Stimulated activated CD8-positive, alpha-beta memory T cell treated with anti-CD3 and anti-CD28 coated beads, Interleukin-7, amount 100 ng/mL, for 4 hours (primary cell): ENCODE results near the gene C14orf180.

ENCODE experiments used
- DNase-seq, 2 donors: peaks; one replicate each; pipeline ENCODE4 v3.0.0-alpha.2; 2020; ENCODE audit warnings: low read depth in 2 of 2

C14orf180 gene

DNA sequence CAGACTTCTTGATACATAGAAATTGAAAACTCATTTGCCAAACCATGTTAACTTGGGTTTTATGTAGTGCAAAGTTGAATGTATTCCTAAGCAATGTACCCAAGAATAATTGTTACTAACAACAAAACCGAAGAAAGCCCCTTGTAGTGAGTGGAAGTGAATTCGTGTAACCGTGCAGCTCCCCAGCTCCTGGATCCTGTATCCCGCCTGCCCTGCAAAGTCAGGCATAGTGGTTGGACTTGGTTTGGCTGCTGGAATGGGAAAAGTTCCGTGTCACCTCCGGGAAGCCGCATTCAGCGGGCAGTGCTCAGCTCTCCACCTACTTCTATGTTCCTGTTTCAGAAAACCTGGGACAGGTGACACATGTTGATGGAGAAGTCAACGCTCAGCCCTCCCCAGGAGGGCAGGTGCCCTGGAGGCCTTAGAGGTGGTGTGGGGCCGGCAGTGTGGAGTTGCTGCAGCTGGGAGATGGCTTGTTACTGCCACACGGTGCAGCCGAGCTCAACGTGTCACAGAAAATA is 29.2 kb upstream of the C14orf180 start:
- DNase-seq, result no peak

GRCh38 chr14:104550861-104551728 is 28.5 kb upstream of the C14orf180 start:
- DNase-seq, result no peak

- no peak for DNase-seq
These were observed 27.5 kb upstream of the C14orf180 start for GRCh38 chr14:104551851-104552737.

DNA sequence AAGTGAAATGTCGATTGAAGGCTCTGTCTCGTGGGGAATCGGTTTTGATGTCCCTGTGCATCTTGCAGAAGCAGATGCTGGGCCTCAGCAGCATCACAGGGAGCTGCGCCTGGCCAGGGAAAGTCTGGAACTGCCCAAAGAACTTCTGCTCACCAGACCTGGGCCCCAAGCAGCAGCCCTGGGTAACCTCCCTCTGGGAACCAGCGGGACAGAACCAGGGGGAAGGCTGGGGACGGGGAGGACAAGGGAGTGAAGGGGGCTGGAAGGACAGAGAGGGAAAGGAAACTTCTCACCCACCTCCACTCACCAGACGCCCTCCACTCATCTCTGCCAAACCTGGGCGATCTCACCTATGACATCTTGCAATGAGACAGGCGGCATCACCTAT is 26.8 kb upstream of the C14orf180 start:
- no peak for DNase-seq

DNA sequence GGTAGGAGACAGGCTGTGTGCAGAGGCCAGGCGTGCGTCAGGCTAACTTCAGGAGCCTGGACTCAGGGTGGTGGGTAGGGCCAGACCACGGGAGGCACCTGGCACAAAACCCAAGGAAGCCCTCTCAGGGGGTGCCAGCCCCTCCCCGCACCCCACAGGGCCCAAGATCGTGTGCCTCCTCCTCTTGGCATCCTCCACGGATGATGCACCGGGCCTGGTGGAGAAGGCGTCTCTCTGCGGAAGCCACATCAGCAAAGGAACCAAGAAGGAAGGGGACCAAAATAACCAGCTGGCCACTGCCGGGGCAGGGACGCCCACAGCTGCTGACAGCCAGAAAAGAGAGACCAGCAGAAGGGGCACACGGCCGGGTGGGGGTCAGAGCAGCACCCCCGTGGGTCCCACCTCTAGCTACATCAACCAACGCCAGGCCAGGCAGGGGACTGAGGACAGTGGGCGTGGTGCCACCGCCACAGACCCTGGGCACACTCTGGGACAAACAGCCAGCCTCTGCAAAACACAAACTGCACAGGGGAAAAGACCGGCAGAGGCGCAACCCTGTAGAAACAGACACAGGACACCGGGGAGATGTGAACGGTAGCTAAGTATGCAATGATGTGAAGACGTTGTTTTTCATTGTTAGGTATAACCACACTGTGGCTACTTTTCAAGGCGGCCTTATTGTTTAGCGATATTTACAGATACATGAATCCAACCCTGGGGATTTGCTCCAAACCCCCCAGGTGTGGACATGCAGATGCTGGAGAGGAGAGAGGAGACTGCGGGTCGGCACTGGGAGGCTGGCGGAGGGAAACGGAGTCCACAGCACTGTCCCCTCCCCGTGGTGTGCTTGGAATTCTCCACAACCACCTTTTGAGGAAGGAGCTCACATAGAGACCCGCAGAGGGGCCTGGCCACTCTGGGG is 26.1 kb upstream of the C14orf180 start:
- DNase-seq, result no peak

DNA sequence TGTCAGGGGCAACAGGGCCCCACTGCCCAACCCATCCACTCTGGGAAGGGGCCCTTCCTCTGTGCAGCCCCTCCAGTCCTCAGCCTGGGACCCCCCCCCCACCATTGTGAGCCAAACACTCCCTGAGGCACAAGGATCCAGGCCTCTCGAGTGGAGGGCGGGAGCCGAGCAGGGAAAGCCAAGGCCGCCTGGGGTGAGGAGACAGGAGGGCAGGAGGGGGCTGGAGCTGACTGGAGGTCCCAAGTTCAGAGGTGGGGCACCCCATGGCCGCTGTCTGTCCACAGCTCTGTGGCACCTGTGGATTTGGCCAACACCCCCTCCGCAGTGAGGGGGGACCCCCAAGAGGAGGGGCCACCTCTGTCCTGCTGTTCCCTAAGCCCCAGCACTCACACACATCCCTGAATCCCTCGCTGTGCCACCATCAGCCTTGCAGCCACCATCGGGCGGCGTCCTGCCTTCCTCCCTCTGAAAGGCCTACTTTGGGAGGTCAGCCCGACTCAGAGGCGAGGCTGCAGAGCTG is 25.4 kb upstream of the C14orf180 start:
- no peak for DNase-seq

GRCh38 chr14:104554608-104555429 is 24.7 kb upstream of the C14orf180 start:
- no peak for DNase-seq

DNA sequence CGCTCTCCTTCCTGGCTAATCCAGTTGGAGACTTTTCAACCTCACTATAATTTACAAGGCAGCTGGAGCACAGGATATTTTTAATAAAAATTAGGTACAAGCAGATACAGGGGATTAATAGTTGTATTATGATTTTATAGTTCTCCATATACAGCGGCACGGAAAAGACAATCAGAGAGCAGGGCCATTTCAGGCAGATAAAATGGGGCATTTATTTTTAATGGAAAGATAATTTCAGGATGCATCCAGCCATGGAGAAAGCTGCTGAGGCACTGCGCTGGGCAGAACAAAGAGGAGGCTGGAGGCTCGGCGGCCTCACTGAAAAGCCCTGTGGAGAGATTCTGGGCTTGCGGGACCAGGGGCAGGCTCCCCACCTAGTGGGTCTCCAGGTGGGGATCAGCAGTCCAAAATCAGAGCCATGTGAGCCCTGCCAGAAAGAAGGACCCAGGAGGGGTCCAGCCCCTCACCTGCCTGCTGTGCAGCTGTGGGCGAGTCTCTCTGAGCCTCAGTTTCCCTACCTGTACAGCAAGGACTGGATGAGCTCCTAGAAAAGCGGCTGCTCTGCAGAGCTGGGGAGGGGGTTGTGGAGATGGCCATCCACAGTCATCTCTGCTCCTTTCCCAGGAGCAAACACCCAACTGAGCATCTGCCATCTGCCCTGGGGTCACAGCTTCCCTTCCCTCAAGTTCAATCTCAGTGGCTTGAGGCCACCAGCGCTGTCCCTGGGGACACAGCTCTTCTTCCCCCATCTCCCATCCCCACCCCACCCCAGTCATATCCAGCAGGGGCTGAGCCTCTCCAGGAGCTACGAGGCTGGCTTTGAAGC is 23.9 kb upstream of the C14orf180 start:
- no peak for DNase-seq

DNA sequence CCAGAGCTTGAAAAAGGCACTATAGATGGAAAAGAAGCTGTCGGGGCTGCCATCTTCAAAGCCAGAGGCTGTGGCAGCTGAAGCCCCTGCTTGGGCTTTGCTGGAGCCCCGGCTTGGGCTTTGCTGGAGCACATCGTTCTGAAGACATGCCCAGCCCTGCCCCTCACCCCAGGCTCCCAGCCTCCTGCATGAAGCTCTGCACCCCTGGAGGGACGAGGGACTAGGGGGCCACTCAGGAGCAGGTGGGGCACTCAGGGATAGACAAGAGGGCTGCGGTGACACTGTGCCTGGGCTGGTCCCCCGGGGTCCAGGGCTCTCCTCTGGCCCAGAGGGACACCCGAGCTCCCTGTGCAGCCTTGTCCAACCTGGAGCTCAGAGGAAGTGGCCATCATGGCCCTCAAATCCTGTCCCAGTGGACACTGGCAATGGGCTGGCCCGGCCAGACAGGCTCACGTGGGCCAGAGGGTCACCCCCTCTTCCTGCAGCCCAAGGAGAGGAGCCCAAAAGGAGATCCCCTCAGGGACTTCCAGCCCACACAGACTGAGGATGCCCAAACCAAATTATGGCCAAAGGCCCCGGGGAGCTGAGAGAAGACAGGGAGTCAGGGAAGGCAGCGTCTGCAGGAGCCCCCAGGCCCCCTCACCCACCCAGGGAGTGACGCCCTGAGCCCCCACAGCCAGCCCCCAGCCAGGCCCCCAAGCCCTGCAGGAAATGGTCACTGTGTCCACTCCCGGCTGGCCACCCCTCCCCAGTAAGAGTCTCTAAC is 23.1 kb upstream of the C14orf180 start:
- DNase-seq, result no peak

GRCh38 chr14:104557086-104557485 is 22.5 kb upstream of the C14orf180 start:
- DNase-seq, result no peak

DNA sequence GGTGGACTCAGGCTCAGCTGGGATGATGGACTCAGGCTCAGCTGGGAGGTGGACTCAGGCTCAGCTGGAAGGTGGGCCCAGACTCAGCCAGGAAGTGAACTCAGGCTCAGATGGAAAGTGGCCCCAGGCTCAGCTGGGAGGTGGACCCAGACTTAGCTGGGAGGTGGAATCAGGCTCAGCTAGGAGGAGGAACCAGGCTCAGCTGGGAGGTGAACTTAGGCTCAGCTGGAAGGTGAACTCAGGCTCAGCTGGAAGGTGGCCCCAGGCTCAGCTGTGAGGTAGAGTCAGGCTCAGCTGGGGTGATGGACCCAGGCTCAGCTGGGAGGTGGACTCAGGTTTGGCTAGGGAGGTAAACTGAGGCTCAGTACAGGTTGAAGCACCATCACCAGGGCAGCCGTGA is 21.8 kb upstream of the C14orf180 start:
- no peak for DNase-seq

- no peak for DNase-seq
These were observed 21.1 kb upstream of the C14orf180 start for GRCh38 chr14:104558231-104559027.

- DNase-seq, result no peak
These were observed 20.3 kb upstream of the C14orf180 start for GRCh38 chr14:104559028-104559803.

- no peak for DNase-seq
These were observed 19.6 kb upstream of the C14orf180 start for GRCh38 chr14:104559804-104560585.

- DNase-seq, result no peak
These were observed 19.0 kb upstream of the C14orf180 start for GRCh38 chr14:104560586-104560945.

DNA sequence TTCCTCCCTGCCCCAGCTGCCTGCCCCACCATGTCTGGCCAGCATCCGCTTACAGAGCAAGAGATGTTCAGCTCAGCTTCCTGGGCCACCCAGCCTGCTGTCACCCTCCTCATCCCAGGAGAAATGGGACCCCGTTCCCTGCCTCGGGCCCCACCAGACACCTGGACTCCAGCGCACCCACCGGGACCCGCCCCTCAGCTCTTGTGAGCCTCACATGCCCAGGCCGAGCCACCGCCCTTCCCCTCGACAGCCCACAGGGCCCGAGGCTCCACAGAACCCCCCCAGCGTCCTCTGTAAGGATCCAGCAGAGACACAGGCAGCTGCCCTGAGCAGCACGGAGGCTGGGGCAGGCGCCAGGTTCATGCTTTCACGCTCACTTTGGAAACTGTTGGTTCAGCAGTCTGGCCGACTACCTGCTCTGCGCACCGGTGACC is 18.4 kb upstream of the C14orf180 start:
- no peak for DNase-seq
